Esophagus muscularis mucosa (tissue), 4 donors: Measurements from ENCODE around the gene BTRC.

ENCODE experiments used
- EP300 ChIP-seq: sonication (generic); formaldehyde crosslinking; IDR thresholded peaks from one replicate; pipeline ENCODE4 v1.6.1; 2017; ENCODE audit warnings: antibody characterized with exemption
- POLR2A ChIP-seq: fragments of 450-650 bp; IDR thresholded peaks from one replicate; pipeline ENCODE4 v1.6.1; 2017; ENCODE audit warnings: antibody characterized with exemption, moderate library complexity, mild to moderate bottlenecking, low read depth
- POLR2AphosphoS5 ChIP-seq, 2 donors: sonication (generic); formaldehyde crosslinking; IDR thresholded peaks; one replicate each; pipeline ENCODE4 v1.6.1; 2017; ENCODE audit warnings: antibody characterized with exemption in 2 of 2
- TF ChIP-seq, protein P1 (sequence below), 3 experiments: fragments of 200-600 bp in 2 of 3; fragments of 450-650 bp in 1 of 3; sonication (generic) in 2 of 3; IDR thresholded peaks; one replicate each; pipeline ENCODE4 v1.5.1; 2017 to 2019; ENCODE audit warnings: antibody characterized with exemption in 3 of 3, mild to moderate bottlenecking in 2 of 3, moderate library complexity in 1 of 3

DNA sequence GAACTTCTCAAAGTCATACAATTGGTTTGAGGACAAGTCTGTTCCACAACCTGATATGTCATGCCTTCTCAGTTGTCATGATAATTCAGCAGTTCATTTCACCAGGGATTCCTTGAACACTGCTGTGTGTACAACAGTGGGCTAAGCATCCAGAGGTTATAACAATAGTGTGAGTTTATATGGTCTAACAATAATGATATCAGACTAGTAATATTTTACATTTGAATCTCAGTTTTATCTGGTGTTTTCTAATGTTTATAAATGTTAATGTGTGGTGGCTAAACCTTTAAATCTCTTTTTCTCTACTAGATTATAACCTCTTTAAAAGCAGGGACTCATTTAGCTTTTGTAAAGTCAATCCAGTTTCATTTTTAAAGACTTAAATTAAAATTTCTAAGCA lies 48.7 kb downstream of the BTRC start:
- TF ChIP-seq, protein P1, sequence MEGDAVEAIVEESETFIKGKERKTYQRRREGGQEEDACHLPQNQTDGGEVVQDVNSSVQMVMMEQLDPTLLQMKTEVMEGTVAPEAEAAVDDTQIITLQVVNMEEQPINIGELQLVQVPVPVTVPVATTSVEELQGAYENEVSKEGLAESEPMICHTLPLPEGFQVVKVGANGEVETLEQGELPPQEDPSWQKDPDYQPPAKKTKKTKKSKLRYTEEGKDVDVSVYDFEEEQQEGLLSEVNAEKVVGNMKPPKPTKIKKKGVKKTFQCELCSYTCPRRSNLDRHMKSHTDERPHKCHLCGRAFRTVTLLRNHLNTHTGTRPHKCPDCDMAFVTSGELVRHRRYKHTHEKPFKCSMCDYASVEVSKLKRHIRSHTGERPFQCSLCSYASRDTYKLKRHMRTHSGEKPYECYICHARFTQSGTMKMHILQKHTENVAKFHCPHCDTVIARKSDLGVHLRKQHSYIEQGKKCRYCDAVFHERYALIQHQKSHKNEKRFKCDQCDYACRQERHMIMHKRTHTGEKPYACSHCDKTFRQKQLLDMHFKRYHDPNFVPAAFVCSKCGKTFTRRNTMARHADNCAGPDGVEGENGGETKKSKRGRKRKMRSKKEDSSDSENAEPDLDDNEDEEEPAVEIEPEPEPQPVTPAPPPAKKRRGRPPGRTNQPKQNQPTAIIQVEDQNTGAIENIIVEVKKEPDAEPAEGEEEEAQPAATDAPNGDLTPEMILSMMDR (IDR thresholded peaks at IDR 0.05), result no peak
- TF ChIP-seq POLR2A (no peak), POLR2AphosphoS5 (IDR thresholded peaks at IDR 0.05) (no peak), EP300 (no peak)
